Neuronal stem cell (in vitro differentiated cells): ENCODE results near the gene LRP10.

Experiments
- DNase-seq: peaks from one replicate; pipeline ENCODE4 v3.0.0-alpha.2; 2013; ENCODE audit warnings: low spot score
- H2AFZ ChIP-seq: one replicate; pipeline ENCODE4 v1.6.1; 2013; ENCODE audit warnings: mild to moderate bottlenecking, low read length, inconsistent platforms
- H2AK5ac ChIP-seq: 2 replicates; pipeline ENCODE4 v1.6.1; 2013; ENCODE audit warnings: low read depth, mild to moderate bottlenecking, inconsistent platforms, low read length, moderate library complexity, mixed read lengths
- H2BK120ac ChIP-seq: 2 replicates; pipeline ENCODE4 v1.6.1; 2013; ENCODE audit warnings: low read depth, mild to moderate bottlenecking, inconsistent platforms, low read length, moderate library complexity, mixed read lengths
- H2BK12ac ChIP-seq: one replicate; pipeline ENCODE4 v1.6.1; 2013; ENCODE audit warnings: low read length, inconsistent platforms
- H2BK15ac ChIP-seq: 2 replicates; pipeline ENCODE4 v1.6.1; 2013; ENCODE audit warnings: mild to moderate bottlenecking, low read length, inconsistent platforms, mixed read lengths
- H2BK5ac ChIP-seq: one replicate; pipeline ENCODE4 v1.6.1; 2013; ENCODE audit warnings: inconsistent platforms, mild to moderate bottlenecking, low read length, moderate library complexity
- H3K14ac ChIP-seq: one replicate; pipeline ENCODE4 v1.6.1; 2013; ENCODE audit warnings: low read length, inconsistent platforms
- H3K18ac ChIP-seq: 2 replicates; pipeline ENCODE4 v1.6.1; 2013; ENCODE audit warnings: low read length, inconsistent platforms
- H3K23ac ChIP-seq: 2 replicates; pipeline ENCODE4 v1.6.1; 2013; ENCODE audit warnings: low read depth, mild to moderate bottlenecking, mixed read lengths, low read length, inconsistent platforms; ENCODE audit not compliant: poor library complexity
- H3K27ac ChIP-seq: replicated peaks from 3 replicates; pipeline ENCODE4 v1.5.1; 2013; ENCODE audit warnings: low read length, inconsistent platforms
- H3K27me3 ChIP-seq, 3 experiments: 2 replicates each; pipeline ENCODE4 v1.6.1; 2013; ENCODE audit warnings: low read length in 3 of 3, mild to moderate bottlenecking in 2 of 3, inconsistent platforms in 1 of 3, low read depth in 1 of 3, mixed read lengths in 1 of 3, moderate library complexity in 1 of 3; ENCODE audit not compliant: control insufficient read depth in 3 of 3, insufficient read depth in 3 of 3
- H3K36me3 ChIP-seq, 2 donors: replicated peaks in 1 of 2; 2 replicates each; pipeline ENCODE4 v1.6.1; 2013; ENCODE audit warnings: low read length in 2 of 2; ENCODE audit not compliant: control insufficient read depth in 2 of 2, insufficient read depth in 2 of 2
- H3K4ac ChIP-seq: 2 replicates; pipeline ENCODE4 v1.6.1; 2013; ENCODE audit warnings: inconsistent platforms, mild to moderate bottlenecking, low read length, moderate library complexity
- H3K4me1 ChIP-seq, 2 donors: 1 replicate in 1 of 2; 2 replicates in 1 of 2; pipeline ENCODE4 v1.6.1; 2013; ENCODE audit warnings: low read length in 2 of 2, low read depth in 1 of 2; ENCODE audit not compliant: control insufficient read depth in 2 of 2, insufficient read depth in 1 of 2
- H3K4me2 ChIP-seq: one replicate; pipeline ENCODE4 v1.6.1; 2013; ENCODE audit warnings: mild to moderate bottlenecking, low read length, inconsistent platforms; ENCODE audit not compliant: insufficient read depth, poor library complexity, severe bottlenecking
- H3K4me3 ChIP-seq, 2 donors: 2 replicates each; pipeline ENCODE4 v1.5.1; 2013; ENCODE audit warnings: low read length in 2 of 2, mild to moderate bottlenecking in 2 of 2, inconsistent platforms in 1 of 2, moderate library complexity in 1 of 2
- H3K79me1 ChIP-seq: one replicate; pipeline ENCODE4 v1.6.1; 2013; ENCODE audit warnings: low read depth, mild to moderate bottlenecking, inconsistent platforms, low read length, moderate library complexity
- H3K9ac ChIP-seq: one replicate; pipeline ENCODE4 v1.6.1; 2013; ENCODE audit warnings: mild to moderate bottlenecking, low read depth, low read length, inconsistent platforms; ENCODE audit not compliant: poor library complexity
- H3K9me3 ChIP-seq, 2 donors: replicated peaks in 1 of 2; 2 replicates each; pipeline versions ENCODE3 to v1.6.1; 2013; ENCODE audit warnings: low read length in 2 of 2, mild to moderate bottlenecking in 2 of 2, inconsistent platforms in 1 of 2, low read depth in 1 of 2, mixed read lengths in 1 of 2, moderate library complexity in 1 of 2; ENCODE audit not compliant: control insufficient read depth in 2 of 2, insufficient read depth in 1 of 2
- H4K8ac ChIP-seq: one replicate; pipeline ENCODE4 v1.6.1; 2013; ENCODE audit warnings: low read depth, mild to moderate bottlenecking, inconsistent platforms, low read length, moderate library complexity
- H4K91ac ChIP-seq: one replicate; pipeline ENCODE4 v1.6.1; 2013; ENCODE audit warnings: low read length, low read depth, mild to moderate bottlenecking, inconsistent platforms; ENCODE audit not compliant: poor library complexity
- WGBS, 2 donors: extraction: QIAGEN DNeasy Blood & Tissue Kit; methylation state at CpG; one replicate each; pipeline ENCODE4 v1.1.7; 2013; ENCODE audit warnings: missing lambda C conversion rate in 2 of 2, mixed read lengths in 1 of 2; ENCODE audit not compliant: insufficient read length in 2 of 2, insufficient replicate concordance in 1 of 2; ENCODE audit errors: extremely low coverage in 2 of 2; 5-methylcytosine and 5-hydroxymethylcytosine counted together

LRP10 gene

GRCh38 chr14:22830443-22831010 lies 41.0 kb upstream of the LRP10 start:
- Histone ChIP-seq H3K18ac (no peak overlapping the region), H4K91ac (no peak overlapping the region), H2BK120ac (no peak overlapping the region), H3K79me1 (peaks cover 3% of the 10 kb centered on the region), H2AK5ac (no peak overlapping the region), H3K4me2 (peak overlapping the region; percentile 83), H2AFZ (peak overlapping the region; percentile 97), H3K9ac (no peak overlapping the region), H3K27ac (no peak overlapping the region), H3K4ac (no peak overlapping the region), H3K36me3 (peaks cover 11 to 41% of the 10 kb centered on the region in 2 donors), H2BK15ac (no peak overlapping the region), H3K9me3 (no peaks in the 10 kb centered on the region), H3K23ac (no peak overlapping the region), H3K4me1 (peaks cover 3 to 5% of the 10 kb centered on the region in 2 donors), H3K27me3 (no peaks in the 10 kb centered on the region), H4K8ac (no peak overlapping the region), H3K4me3 (peak overlapping the region; percentile 89 to 95), H2BK12ac (no peak overlapping the region), H3K14ac (no peak overlapping the region), H2BK5ac (no peak overlapping the region)
- no CpG with 5 or more reads among the region's 3 CpGs for WGBS, 2 donors
- no peak for DNase-seq

- H3K27ac ChIP-seq, result no peak overlapping the region
- no peak overlapping the region for H3K4me2 ChIP-seq
- H2BK5ac ChIP-seq, result no peak overlapping the region
- DNase-seq, result no peak
- H2AK5ac ChIP-seq, result no peak overlapping the region
- H3K4me1 ChIP-seq, result peaks cover 3 to 8% of the 10 kb centered on the region in 2 donors
- H3K36me3 ChIP-seq, result peaks cover 11 to 44% of the 10 kb centered on the region in 2 donors
- no peak overlapping the region for H3K18ac ChIP-seq
- no peaks in the 10 kb centered on the region for H3K79me1 ChIP-seq
- H2BK120ac ChIP-seq, result no peak overlapping the region
- WGBS, 2 donors, result no CpG with 5 or more reads among the region's 3 CpGs
- no peak overlapping the region for H4K91ac ChIP-seq
- no peak overlapping the region for H3K4ac ChIP-seq
- H3K9ac ChIP-seq, result no peak overlapping the region
- no peak overlapping the region for H2BK12ac ChIP-seq
- no peak overlapping the region for H3K4me3 ChIP-seq
- H2BK15ac ChIP-seq, result no peak overlapping the region
- no peak overlapping the region for H2AFZ ChIP-seq
- no peak overlapping the region for H4K8ac ChIP-seq
- peaks cover 0 to 5% of the 10 kb centered on the region in 2 donors for H3K9me3 ChIP-seq
- no peak overlapping the region for H3K14ac ChIP-seq
- peaks cover 0 to 24% (median 3%) of the 10 kb centered on the region in 3 experiments for H3K27me3 ChIP-seq
- H3K23ac ChIP-seq, result no peak overlapping the region
Observed at GRCh38 chr14:22835505-22835904, 36.0 kb upstream of the LRP10 start.

GRCh38 chr14:22836301-22837113 lies 35.0 kb upstream of the LRP10 start, which contains the start of gene MMP14:
Gene MMP14, plus strand, starts transcription at chr14:22836585. Its CDS starts 233 bp downstream, at chr14:22836818.
- peaks cover 0 to 5% of the 10 kb centered on the region in 2 donors for H3K9me3 ChIP-seq
- H3K79me1 ChIP-seq, result no peaks in the 10 kb centered on the region
- H4K91ac ChIP-seq, result no peak within 1 kb of the TSS
- H3K4ac ChIP-seq, result no peak within 1 kb of the TSS
- H2AK5ac ChIP-seq, result peak within 1 kb of the TSS; percentile 76
- H4K8ac ChIP-seq, result peak within 1 kb of the TSS; percentile 45
- no peak within 1 kb of the TSS for H2AFZ ChIP-seq
- H3K14ac ChIP-seq, result peak within 1 kb of the TSS; percentile 90
- peak within 1 kb of the TSS; percentile 36 for H3K23ac ChIP-seq
- peaks cover 0 to 24% (median 3%) of the 10 kb centered on the region in 3 experiments for H3K27me3 ChIP-seq
- peaks cover 0 to 6% of the 10 kb centered on the region in 2 donors for H3K4me1 ChIP-seq
- no peak for DNase-seq
- peak within 1 kb of the TSS; percentile 83 for H3K9ac ChIP-seq
- peak within 1 kb of the TSS; percentile 95 for H3K18ac ChIP-seq
- no CpG with 5 or more reads among the region's 46 CpGs for WGBS, 2 donors
- H2BK15ac ChIP-seq, result peak within 1 kb of the TSS; percentile 47
- H3K27ac ChIP-seq, result no peak within 1 kb of the TSS
- no peak within 1 kb of the TSS for H2BK12ac ChIP-seq
- H2BK120ac ChIP-seq, result peak within 1 kb of the TSS; percentile 52
- peaks cover 11 to 38% of the 10 kb centered on the region in 2 donors for H3K36me3 ChIP-seq
- H3K4me2 ChIP-seq, result peak within 1 kb of the TSS; percentile 84
- H2BK5ac ChIP-seq, result no peak within 1 kb of the TSS
- H3K4me3 ChIP-seq, result peak within 1 kb of the TSS in 1 of 2 donors; percentile 79
